ENCODE data around the gene ITIH6. TPM values are rescaled to one million over a fixed set of nuclear protein-coding genes. Genes with fewer than 3 reads are reported as not detected.
"Not testable (repeated sequence)": the region's sequence is repeated elsewhere in the genome, so short reads cannot be mapped to it uniquely, and the experiment has no call there.

Gene ITIH6
- total and polyA plus RNA-seq, 2 experiments from 2014 or later: not detected

DNA sequence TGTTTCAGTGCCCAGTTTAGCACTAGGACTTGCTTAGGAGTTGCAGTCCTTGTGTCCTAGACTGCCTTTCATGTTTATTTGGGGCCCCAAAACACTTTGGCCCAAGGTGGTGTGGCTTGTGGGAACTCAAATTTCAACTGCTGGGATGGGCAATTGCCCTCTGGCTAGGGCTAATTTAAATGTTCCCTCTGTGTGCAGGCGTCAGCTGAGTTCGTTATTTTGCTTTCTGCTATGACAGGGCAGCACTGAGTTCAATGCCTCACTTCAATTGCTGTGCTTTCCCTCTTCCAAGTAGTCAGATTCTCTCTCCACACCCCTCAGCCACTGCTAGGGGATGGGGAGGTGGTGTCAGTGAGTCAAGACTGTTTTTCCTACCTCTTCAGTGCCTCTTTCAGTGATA, 51.1 kb downstream of the ITIH6 start:
- Histone ChIP-seq H3K27me3 (replicated peaks; ENCODE audit: insufficient read depth) (no peaks in the 10 kb centered on the region), H3K27ac (no peak overlapping the region), H3K9me3 (ENCODE audit: low read depth) (no peaks in the 10 kb centered on the region), H3K79me2 (ENCODE audit: insufficient read depth) (no peaks in the 10 kb centered on the region), H4K20me1 (ENCODE audit: insufficient read depth) (no peaks in the 10 kb centered on the region), H3K4me3 (no peak overlapping the region), H3F3A (ENCODE audit: insufficient read depth) (no peaks in the 10 kb centered on the region), H2AFZ (no peak overlapping the region), H3K4me2 (ENCODE audit: unreplicated experiment) (no peak overlapping the region), H3K4me1 (ENCODE audit: insufficient read depth) (no peaks in the 10 kb centered on the region), H3K9me2 (ENCODE audit: insufficient read depth) (no peaks in the 10 kb centered on the region), H3K9ac (no peak overlapping the region), H3K36me3 (ENCODE audit: low read depth) (no peaks in the 10 kb centered on the region)
- WGBS, 2 experiments (ENCODE audit: low coverage in 1 of 2, low lambda C conversion rate in 2 of 2, missing lambda C conversion rate in 2 of 2): 0% methylated on average over 2 of the region's 2 CpGs
- no peak for DNase-seq
- in situ Hi-C loops (cut with MboI): no loop called here
- TF ChIP-seq EZH2 (IDR thresholded peaks at IDR 0.05; ENCODE audit: insufficient read depth, poor library complexity, severe bottlenecking): no peak
- no peak for TF ChIP-seq EZH2phosphoT487 (IDR thresholded peaks at IDR 0.05; ENCODE audit: insufficient read depth, low read depth)

DNA sequence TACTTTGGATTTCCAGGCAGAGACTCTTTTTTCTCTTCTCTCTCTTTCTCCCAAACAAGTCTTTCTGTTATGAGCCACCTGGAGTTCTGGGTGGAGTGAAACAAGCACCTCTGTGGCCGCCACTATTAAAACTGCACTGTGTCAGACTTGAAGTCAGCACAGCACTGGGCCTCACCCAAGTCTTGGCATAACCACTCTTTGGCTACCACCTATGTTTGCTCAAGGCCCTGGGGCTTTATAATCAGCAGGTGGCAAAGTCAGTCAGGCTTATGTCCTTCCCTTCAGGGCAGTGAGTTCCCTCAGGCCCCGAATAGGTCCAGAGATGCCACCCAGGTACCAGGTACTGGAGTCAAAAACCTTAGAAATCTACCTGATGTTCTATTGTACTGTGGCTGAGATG, 52.4 kb downstream of the ITIH6 start:
- Histone ChIP-seq H3K9me3 (ENCODE audit: low read depth) (no peaks in the 10 kb centered on the region), H4K20me1 (ENCODE audit: insufficient read depth) (no peaks in the 10 kb centered on the region), H3K9me2 (ENCODE audit: insufficient read depth) (no peaks in the 10 kb centered on the region), H3K27ac (no peak overlapping the region), H3K9ac (no peak overlapping the region), H3K4me1 (ENCODE audit: insufficient read depth) (no peaks in the 10 kb centered on the region), H3K79me2 (ENCODE audit: insufficient read depth) (no peaks in the 10 kb centered on the region), H3K4me3 (no peak overlapping the region), H3K36me3 (ENCODE audit: low read depth) (no peaks in the 10 kb centered on the region), H2AFZ (no peak overlapping the region), H3K4me2 (ENCODE audit: unreplicated experiment) (no peak overlapping the region), H3K27me3 (replicated peaks; ENCODE audit: insufficient read depth) (no peaks in the 10 kb centered on the region), H3F3A (ENCODE audit: insufficient read depth) (no peaks in the 10 kb centered on the region)
- WGBS, 2 experiments (ENCODE audit: low coverage in 1 of 2, low lambda C conversion rate in 2 of 2, missing lambda C conversion rate in 2 of 2): 0 to 23% methylated on average over 1 to 2 of the region's 2 CpGs
- in situ Hi-C loops (cut with MboI): no loop called here
- TF ChIP-seq EZH2 (IDR thresholded peaks at IDR 0.05; ENCODE audit: insufficient read depth, poor library complexity, severe bottlenecking) (no peak), EZH2phosphoT487 (IDR thresholded peaks at IDR 0.05; ENCODE audit: insufficient read depth, low read depth) (no peak)
- no peak for DNase-seq

DNA sequence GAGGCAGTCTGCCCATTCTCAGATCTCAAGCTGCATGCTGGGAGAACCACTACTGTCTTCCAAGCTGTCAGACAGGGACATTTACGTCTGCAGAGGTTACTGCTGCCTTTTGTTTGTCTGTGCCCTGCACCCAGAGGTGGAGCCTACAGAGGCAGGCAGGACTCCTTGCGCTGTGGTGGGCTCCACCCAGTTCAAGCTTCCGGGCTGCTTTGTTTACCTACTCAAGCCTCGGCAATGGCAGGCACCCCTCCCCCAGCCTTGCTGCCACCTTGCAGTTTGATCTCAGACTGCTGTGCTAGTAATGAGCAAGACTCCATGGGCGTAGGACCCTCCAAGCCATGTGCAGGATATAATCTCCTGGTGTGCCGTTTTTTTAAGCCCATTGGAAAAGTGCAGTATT, 59.5 kb downstream of the ITIH6 start:
- not testable (repeated sequence) for H3K9ac ChIP-seq

DNA sequence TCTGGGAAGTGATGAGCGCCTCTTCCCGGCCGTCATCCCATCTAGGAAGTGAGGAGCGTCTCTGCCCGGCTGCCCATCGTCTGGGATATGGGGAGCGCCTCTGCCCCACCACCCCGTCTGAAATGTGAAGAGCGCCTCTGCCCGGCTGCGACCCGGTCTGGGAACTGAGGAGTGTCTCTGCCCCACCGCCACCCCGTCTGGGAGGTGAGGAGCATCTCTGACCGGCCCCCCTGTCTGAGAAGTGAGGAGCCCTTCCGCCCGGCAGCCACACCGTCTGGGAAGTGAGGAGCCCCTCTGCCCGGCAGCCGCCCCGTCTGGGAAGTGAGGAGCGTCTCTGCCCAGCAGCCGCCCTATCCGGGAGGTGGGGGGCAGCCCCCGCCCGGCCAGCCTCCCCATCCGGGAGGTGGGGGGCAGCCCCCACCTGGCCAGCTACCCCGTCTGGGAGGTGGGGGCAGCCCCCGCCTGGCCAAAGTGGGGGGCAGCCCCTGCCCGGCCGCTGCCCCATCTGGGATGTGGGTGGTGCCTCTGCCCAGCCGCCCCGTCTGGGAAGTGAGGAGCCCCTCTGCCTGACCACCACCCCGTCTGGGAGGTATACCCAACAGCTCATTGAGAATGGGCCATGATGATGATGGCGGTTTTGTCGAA, 61.6 kb downstream of the ITIH6 start:
- in situ Hi-C loops (cut with MboI); H3K9me3 ChIP-seq (ENCODE audit: low read depth); H3K27ac ChIP-seq; H3K9ac ChIP-seq; H3F3A ChIP-seq (ENCODE audit: insufficient read depth); H3K79me2 ChIP-seq (ENCODE audit: insufficient read depth); H3K4me2 ChIP-seq (ENCODE audit: unreplicated experiment); H3K9me2 ChIP-seq (ENCODE audit: insufficient read depth); H3K27me3 ChIP-seq (replicated peaks; ENCODE audit: insufficient read depth); DNase-seq; H3K4me1 ChIP-seq (ENCODE audit: insufficient read depth); H3K4me3 ChIP-seq; H3K36me3 ChIP-seq (ENCODE audit: low read depth); H4K20me1 ChIP-seq (ENCODE audit: insufficient read depth); H2AFZ ChIP-seq: not testable (repeated sequence)
- WGBS, 2 experiments (ENCODE audit: low coverage in 1 of 2, low lambda C conversion rate in 2 of 2, missing lambda C conversion rate in 2 of 2): 78 to 79% methylated on average over 3 to 15 of the region's 36 CpGs

More for the DNA sequence above, 59.5 kb downstream of the ITIH6 start:
- H2AFZ ChIP-seq; H3K4me2 ChIP-seq (ENCODE audit: unreplicated experiment); H3K27me3 ChIP-seq (replicated peaks; ENCODE audit: insufficient read depth); in situ Hi-C loops (cut with MboI); DNase-seq; H3K27ac ChIP-seq; H4K20me1 ChIP-seq (ENCODE audit: insufficient read depth); H3K4me3 ChIP-seq; H3K4me1 ChIP-seq (ENCODE audit: insufficient read depth); H3K79me2 ChIP-seq (ENCODE audit: insufficient read depth); H3K9me2 ChIP-seq (ENCODE audit: insufficient read depth); H3F3A ChIP-seq (ENCODE audit: insufficient read depth); H3K9me3 ChIP-seq (ENCODE audit: low read depth); H3K36me3 ChIP-seq (ENCODE audit: low read depth): not testable (repeated sequence)
- WGBS, 2 experiments (ENCODE audit: low coverage in 1 of 2, low lambda C conversion rate in 2 of 2, missing lambda C conversion rate in 2 of 2): 34 to 46% methylated on average over 5 of the region's 6 CpGs

DNA sequence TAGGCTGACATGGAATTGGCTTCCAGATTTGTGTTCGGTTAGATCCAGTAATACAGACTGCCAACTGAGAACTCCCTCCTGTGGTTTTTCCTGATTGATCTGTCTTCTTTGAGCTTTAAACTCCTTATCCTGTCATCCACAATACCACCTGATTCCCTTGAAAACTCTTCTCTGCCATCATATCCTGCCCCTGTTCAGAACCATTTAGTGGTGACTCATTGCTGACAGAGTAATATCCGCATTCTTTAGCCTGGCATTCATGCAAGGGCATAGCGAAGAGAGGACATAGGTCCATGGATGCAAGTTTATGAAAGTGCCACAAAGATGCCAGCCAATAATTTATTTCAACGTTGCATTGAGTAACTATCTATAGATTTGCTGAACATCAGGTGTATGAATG, 76.6 kb downstream of the ITIH6 start:
- Histone ChIP-seq H3K4me2 (ENCODE audit: unreplicated experiment) (no peak overlapping the region), H3K4me3 (no peak overlapping the region), H3K9ac (no peak overlapping the region), H3K79me2 (ENCODE audit: insufficient read depth) (no peaks in the 10 kb centered on the region), H3K27me3 (replicated peaks; ENCODE audit: insufficient read depth) (no peaks in the 10 kb centered on the region), H3K9me3 (ENCODE audit: low read depth) (no peaks in the 10 kb centered on the region), H3K4me1 (ENCODE audit: insufficient read depth) (no peaks in the 10 kb centered on the region), H3K27ac (no peak overlapping the region), H3K36me3 (ENCODE audit: low read depth) (no peaks in the 10 kb centered on the region), H3K9me2 (ENCODE audit: insufficient read depth) (no peaks in the 10 kb centered on the region), H4K20me1 (ENCODE audit: insufficient read depth) (no peaks in the 10 kb centered on the region), H2AFZ (no peak overlapping the region), H3F3A (ENCODE audit: insufficient read depth) (no peaks in the 10 kb centered on the region)
- in situ Hi-C loops (cut with MboI): no loop called here
- DNase-seq: no peak
- 34 to 42% methylated on average over 4 of the region's 4 CpGs for WGBS, 2 experiments (ENCODE audit: low coverage in 1 of 2, low lambda C conversion rate in 2 of 2, missing lambda C conversion rate in 2 of 2)
- no peak for TF ChIP-seq EZH2 (IDR thresholded peaks at IDR 0.05; ENCODE audit: insufficient read depth, poor library complexity, severe bottlenecking)
- TF ChIP-seq EZH2phosphoT487 (IDR thresholded peaks at IDR 0.05; ENCODE audit: insufficient read depth, low read depth): no peak
